HG02571 (cell line): ENCODE results near the gene CLMP.

Experiments
- ATAC-seq: cut with Tn5 transposase; IDR thresholded peaks from one replicate; pipeline ENCODE4 v1.9.1; 2021; ENCODE audit warnings: mild to moderate bottlenecking, moderate library complexity; ENCODE audit not compliant: unreplicated experiment

CLMP gene, protein sequence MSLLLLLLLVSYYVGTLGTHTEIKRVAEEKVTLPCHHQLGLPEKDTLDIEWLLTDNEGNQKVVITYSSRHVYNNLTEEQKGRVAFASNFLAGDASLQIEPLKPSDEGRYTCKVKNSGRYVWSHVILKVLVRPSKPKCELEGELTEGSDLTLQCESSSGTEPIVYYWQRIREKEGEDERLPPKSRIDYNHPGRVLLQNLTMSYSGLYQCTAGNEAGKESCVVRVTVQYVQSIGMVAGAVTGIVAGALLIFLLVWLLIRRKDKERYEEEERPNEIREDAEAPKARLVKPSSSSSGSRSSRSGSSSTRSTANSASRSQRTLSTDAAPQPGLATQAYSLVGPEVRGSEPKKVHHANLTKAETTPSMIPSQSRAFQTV

DNA sequence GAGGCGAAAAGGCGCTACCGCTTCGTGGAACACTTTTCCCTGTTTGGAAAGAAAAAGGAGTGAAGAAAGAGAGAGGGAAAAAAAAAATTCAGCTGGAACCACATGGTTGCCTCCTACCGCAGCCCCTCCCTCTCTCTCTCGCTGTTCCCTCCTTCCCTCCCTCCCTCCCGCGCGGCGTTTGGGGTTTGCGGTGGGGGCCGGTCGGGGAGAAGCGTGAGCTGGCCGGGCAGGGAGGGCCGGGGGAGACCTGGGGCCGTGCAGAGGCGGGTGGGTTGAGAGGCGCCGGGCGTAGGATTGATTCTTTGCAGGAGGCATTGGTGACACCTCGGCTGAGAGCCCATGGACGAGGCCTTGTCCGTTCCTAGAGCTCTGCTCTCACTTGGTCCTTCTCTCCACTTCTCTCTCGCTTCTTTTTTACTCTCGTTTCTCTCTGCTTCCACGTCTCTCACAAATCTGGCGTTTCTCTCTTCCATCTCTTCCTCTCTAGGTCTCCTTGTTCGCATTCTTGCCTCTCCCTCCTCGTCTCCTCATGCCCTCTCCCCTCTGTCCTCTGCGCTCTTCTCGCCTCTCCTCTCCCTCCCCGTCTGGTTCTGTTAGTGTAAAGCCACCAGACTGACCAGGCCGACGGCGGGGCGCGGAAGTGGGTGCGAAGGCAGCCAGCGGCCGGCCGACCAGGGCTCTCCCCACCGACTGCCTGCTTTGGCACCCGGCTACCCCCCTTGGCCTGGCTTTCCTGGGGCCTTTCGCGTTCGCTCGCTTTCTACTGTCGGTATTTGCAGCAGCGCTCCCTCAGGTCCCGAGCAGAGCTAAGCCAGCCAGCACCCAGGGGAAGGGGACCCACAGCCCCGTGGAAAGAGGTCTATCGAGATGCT is at the start of gene CLMP:
Gene CLMP (minus strand): TSS at position 61 of the 872 bp plus-strand sequence. CDS start 308 bp downstream, outside the sequence.
- ATAC-seq: no peak

DNA sequence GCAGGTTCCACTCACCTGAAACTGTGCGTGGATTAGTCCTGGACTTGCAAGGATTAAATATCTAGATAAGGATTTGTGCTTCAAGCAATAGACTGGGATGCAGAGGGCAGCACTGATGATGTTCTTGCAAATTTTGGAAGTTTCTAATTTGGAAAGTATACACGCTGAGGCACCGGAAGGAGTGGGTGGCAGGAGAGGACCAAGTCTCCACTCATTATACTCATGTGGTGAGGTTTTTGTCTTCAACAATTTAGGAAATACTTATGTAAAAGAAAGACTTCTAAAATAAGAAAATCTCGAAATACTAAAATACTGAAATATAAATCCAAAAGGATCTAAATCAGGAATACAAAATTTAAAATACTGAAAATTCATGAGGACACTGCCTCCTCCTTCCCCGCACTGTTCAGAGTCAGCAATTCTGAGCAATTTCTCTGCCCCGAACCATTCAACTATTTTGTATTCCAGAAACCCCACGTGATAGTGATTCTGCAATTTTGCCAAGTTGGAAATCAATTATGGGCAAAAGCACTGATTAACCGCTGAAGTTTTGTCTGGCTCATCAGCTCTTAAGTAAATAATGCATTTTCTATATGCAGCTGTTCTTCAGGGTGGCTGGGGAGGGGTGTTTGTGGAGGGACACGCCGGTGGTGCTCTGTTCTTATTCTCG is 47.0 kb upstream of the CLMP start:
- no peak for ATAC-seq

DNA sequence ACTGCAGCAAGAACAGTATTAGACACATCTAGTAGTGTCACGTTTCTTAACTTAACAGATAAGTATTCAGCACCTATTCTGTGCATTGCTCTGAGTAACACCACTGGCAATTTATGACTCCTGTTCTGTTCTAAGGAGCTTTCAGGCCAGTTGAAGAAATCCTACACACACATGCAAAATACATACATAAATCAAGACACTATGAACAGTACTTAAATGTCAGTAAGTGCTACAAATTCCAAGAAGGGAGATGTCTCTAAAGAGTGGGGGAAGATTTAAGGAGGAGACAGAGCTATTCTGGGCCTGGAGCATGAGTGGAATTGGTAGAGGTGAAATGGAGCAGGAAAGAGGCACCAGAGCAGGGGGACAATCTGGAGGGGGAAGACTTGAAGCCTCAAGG is 46.2 kb upstream of the CLMP start:
- no peak for ATAC-seq

DNA sequence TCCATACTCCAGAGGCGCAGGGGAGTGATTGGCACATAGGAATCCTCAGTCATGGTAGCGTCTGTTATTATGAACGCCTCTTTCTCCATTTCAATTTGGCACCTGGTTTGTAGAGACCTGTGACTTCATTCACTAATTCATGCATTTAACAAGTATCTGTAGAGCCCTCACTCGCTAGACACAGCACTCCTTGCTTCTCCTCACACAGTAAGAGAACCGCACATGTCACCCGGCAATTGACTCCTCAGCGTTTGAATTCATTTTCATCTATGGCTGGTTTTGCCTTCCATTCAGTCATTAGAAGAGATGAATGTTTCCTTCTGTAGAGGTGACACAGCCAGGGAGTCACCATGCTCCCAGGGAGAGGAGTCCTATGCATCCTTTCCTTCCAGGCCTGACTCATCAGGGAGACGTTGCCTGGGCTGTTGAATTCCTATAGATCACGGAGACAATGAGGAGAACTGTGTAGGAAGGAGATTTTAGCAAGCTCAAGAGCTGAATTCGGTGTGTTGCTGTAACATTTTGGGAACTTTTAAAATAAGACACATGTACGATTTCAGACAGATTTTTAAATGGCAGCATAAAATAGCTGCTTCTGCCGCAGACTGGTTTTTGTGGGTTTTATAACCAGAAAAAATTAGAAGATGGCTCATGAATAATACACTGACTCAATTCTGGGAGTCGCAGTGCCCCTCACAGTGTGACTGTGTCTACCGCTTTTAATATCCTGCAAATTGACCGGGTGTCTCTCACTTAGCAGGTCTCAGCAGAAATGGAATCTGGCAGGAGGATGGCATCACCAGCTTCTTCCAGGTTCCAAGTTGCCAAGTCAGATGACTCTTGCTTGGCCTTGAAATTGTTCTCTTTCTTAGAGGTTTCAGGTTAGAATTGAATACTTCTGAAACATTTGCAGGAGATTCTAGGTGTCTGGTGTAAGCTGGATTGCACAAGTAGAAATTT is 44.4 kb upstream of the CLMP start:
- no peak for ATAC-seq

DNA sequence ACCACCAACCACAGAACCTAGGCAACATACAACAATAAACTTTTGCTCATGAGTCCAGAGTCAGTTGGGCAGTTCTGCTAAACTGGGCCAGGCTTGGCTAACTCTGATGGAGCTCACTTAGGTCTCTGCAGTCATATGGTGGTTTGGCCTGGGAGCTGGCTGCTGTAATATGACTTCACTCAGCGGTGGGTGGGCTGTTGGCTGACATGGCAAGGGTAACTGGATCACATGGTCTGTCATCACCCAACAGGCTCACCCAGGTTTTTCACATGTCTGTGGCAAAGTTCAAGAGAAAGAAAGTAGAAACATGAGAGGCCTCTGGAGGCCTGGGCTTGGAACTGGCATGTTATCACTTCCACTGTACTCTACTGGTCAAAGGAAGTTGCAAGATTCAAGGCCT is 43.2 kb upstream of the CLMP start:
- no peak for ATAC-seq

DNA sequence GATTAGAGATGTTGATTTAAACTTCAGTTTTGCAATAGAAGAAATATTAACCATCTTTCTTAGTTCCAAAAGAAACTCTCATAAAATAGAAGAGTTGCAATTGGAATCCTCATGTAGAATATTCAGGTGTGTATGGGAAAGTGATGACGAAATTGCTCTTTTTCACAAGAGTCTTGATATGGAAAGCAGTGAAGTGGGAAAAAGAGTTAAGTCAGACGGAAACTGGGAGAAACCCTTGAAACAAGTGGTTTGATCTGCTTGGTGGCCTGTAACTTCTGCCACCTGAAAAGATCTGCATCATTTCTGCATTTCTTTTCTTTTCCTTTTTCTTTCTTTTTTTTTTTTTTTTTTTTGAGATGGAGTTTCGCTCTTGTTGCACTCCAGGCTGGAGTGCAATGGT is 41.8 kb upstream of the CLMP start:
- no peak for ATAC-seq

DNA sequence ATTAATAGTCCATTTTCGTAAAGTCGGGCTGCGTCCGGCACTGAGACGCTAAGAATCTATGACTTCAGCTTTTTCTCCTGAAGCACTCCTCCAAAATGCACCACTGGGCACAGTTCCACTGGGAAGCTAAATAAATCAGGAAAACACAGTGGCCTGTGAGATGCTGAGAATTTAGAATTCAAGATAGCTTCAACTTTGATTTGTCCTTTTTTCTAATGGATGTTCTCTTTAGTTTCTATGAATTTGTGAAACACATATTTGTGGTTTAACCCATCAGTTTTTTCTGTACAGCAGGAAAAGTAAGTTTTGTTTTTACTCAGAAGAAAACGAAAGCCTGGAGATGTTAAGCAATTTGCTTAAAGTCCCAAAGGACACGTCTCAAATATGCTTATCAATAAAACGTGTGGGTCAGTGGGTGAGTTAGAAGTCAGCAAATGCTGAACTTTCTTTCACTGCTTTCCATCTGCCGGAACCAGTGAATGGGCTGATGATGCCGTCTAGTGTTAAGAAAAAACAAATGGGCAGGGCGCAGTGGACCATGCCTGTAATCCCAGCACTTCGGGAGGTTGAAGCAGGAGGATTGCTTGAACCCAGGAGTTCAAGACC is 40.7 kb upstream of the CLMP start:
- ATAC-seq: no peak

DNA sequence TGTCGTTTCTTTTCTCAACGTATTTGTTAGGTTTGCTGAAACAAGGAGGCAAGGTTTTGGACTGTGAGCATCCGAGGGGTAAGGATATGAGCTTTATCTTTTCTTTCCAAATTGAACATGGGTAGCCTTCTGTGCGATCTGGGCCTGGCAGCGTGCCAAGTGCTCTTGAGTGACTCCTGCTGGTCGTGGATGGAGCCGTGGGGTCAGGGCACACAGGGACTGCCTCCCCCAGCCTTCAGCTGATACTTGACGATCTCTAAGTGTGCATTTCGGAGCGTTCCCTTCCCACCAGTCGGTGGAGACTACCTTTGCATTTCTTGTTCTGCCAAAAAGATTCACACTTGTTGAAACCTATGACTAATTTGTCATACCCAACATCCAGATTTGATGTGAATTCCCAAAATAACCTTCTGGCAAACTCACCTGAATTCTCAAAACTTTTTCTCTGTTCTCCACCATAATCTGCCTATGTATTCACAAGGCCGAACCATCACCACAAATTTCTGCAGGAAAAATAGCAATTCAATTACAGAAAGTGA is 40.1 kb upstream of the CLMP start:
- ATAC-seq: no peak

DNA sequence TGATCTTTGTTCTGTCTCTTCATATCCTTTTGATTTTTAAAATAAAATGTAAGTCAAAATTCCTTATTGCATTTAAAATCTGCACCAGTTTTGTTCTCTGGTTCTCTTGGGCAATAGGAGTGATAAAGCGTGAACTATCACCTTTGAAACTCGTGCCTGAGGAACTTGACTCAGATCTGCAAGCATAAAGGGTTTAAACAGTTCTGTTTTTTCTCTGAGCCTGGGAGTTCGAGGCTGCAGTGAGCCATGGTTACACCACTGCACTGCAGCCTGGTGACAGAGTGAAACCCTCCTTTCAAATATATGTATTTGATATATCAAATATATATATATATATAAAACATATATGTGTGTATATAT is 38.9 kb upstream of the CLMP start:
- ATAC-seq: no peak

DNA sequence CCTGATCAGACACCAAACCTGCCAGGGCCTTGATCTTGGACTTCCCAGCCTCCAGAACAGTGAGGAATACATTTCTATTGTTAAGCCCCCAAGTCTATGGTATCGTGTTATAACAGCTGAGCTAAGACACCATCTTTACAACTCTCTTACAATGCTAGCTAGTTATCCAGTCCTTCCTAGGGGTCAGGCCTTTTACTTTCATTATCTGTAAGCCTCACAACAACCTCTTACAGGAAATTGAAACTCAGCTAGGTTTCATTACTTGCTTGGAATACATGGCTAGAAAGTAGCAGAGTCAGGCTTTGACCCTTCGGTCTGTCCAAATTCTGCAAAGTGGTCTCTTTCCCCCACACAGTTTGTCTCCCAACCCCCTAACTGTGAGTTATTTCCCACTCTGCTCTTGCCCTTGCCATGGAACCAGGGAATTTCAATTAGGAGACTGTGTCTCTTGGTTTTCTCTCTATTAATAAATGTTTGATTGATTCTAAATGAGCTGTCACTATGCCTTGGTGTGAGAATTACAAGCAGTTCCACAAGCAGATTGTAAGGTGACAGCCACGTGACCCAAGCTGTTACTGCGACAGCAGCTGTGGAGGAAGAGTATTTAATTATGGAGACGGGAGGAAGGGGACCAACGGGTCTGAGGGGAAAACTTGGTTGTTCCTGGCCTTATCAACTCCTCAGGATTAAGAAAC is 38.4 kb upstream of the CLMP start:
- ATAC-seq: peak; percentile 89

DNA sequence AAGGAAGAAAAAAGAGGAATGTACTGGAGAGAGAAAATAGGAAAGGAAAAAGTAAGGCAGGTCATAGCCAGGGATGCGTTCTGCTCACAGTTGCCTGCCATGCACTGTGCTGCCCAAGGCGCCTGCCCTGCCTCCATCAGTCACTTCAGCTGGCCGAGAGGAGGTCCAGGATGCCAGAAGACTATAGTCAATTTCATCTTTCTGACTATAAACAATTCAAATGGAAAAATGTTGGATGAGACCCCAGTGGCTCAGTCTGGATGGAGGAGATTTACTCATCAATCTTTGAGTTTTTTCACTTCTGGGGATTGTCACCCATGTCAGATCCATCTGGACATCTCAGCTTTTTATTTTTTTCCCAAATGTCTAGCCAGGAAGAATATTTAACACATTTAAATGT is 36.7 kb upstream of the CLMP start:
- no peak for ATAC-seq

DNA sequence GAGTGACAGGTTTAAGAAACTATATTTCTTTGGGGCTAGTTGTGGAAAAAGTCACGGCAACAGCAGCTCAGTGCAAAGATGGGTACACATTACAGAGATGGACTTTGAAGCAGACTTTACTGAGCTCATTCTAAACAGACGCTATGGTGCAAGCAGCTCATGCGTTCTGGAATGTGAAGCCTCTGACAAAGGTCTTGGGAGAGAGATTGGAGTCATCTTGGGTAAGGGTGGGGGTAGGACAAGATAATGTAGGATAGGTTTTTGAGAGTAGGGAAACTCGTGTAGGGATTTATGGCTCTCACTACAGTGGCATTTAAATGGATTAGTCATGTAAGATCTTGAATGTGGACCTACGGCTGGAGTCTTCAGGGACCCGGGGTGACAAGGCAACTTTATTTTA is 36.2 kb upstream of the CLMP start:
- no peak for ATAC-seq

DNA sequence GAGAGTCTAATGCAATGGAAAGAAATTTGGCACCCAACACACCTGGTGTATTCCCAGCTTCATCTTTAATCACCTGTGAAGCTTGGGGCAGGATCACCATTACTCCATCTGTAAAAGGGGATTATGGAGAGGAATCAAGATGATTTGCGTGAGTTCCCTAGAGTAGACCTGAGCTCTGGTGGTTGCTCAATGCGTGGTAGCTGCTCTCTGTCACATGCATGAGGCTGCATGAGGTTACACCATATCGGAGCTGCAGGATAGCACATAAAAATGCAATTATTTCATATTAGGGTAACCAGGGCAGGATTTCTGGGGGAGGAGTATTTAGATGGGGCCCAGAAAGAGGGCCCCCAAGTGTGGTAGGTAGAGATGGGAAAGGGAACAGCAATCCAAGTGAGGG is 35.3 kb upstream of the CLMP start:
- ATAC-seq: no peak

DNA sequence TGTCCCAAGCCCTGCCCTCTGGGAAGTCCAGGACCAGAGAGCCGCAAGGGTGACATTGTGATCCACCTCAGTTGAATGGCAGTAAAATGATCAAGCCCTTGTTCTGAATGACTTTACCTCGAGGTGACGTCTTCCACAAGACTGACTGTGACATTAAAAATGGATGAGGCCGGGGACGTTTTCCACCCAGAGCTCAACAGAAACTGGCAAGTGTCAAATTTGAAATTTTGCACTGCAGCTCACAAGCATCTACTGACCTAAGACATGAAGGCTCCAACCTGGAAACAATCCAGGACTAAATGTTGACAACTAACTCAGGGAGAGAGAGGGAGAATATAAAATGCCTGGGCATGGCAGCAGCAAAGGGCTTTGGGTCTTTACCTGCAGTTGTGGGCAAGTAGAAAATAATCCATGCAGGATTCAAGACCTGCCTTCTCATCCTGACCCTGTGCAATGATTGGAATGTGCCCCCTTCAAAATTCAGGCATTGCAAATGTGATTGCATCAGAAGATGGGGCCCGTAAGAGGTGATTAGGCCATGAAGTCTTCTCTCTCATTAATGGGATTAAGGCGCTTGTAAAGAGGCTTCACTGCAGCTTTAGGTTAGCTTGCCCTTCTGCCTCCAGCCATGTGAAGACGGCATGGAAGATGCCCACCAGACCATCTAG is 33.6 kb upstream of the CLMP start:
- no peak for ATAC-seq

DNA sequence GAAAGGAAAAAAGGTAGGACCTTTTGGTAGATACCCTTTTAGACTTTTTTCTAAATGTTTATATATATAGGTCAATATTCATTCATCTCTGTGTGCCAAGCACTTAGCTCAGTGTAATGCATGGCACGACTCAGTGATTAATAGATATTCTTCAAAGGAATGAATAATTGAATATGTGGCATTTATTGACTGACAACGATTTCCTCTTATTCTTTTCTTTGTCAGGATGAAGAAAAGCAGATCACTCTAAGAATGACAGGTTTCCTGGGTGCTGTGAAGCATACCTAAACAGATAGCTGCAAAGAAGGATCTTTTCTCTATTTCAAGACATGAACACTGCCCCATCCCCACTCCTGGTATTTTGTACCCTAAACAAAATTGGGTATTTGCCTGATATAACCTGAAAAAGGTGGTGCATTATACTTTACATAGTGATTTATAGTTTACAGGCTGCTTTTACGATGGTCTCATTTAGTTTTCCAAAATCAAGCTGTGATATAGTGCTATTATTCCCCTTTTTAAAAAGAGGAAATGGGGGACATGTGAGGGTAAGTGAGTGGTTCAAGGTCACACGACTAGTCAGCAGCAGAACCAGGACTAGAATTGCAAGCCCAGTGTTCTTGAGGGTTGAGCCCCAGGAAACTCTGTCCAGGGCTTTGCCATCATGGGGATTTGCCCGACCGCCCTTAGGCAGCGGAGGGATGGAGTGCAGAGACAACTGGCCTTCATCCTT is 32.9 kb upstream of the CLMP start:
- ATAC-seq: no peak

DNA sequence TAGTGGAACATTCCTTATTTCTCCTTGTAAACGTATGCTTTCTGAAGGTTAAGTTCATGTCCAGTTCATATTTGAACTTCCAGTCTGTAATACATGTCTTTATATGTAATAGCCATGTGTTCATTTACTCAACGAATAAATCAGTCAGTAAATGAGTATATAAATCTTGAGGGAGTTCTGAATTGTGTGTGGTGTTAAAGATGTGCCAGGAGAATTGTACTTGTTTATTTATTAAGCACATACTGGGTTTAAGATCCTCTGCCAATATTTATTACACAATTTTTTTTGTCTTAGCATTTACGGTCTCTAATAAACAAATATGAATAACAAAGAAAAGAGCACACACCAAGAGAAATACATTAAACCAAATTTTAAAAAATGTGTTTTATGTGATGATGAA is 26.5 kb upstream of the CLMP start:
- no peak for ATAC-seq

DNA sequence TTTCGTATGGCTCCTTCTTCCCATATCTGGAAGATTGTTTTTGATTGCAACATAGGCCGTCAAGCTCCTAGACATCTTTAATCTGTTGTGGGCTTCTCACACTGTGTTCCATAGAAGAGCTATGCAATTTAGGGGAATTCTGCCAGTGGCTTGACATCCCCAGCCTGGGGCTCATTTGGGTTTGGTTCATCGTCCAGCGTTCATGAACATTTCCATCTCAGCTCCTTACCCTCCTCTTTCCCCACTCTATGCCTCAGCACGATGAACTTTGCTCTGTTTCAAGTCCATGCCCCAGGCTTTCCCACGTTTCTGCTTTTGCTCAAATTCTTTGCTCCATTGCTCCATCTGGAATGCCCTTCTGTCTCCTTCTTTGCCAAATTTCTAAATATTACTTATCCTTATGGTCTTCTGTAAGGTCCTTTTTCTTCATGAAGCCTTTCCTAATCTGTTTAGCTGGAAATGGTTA is 26.1 kb upstream of the CLMP start:
- no peak for ATAC-seq
